ENCODE measurements around the gene MID1. TPM values are rescaled to one million over a fixed set of nuclear protein-coding genes. Genes with fewer than 3 reads are reported as not detected.

The MID1 gene
- total RNA-seq, 2 donors from 2014 or later: 8.0 to 9.6 TPM

DNA sequence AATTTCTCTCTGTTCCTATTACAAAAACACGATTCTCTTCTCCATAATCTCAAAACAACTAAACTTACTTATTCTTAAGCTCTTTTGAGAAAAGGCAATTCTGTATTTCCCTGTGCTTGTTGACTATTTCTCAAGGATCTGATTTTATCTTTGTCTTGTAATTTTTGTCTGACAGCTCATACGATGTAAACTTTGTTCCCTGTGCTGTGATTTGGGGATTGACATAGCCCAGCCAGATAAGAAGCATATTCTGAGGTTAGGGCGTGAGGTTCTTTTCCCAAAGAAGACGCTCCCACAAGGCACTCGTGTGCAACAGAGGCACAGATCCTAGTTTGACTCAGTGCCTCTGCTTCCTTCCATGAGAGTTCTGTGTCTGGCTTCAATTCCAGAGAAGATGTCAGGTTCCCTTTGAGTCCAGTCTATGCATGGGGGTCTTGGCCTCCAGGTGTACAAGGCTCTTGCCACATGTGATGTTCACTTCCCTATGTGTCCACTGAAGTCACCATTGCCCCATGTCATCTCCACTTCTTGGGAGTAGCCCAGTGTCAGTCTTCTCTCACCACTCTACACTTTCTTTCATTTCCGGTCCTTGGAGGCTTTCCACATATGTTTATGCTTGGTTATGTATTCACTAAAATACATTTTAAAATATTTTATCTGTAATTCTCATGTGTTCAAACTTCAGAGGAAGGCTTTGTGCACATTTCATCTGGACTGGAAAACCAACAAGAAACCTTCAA is 94.8 kb downstream of the MID1 start:
- no peaks in the 10 kb centered on the region for H3K27me3 ChIP-seq

GRCh38 chrX:10524578-10524977 is 95.8 kb downstream of the MID1 start:
- Histone ChIP-seq H3K4me3 (no peak overlapping the region), H3K9me3 (no peaks in the 10 kb centered on the region), H3K36me3 (no peaks in the 10 kb centered on the region), H3K27ac (no peak overlapping the region), H3K27me3 (no peaks in the 10 kb centered on the region), H3K4me1 (no peaks in the 10 kb centered on the region)
- no peak for TF ChIP-seq CTCF (IDR thresholded peaks at IDR 0.05)
- DNase-seq (ENCODE audit: low spot score): no peak

More for the DNA sequence above, 94.8 kb downstream of the MID1 start:
- Histone ChIP-seq H3K4me3 (no peak overlapping the region), H3K9me3 (no peaks in the 10 kb centered on the region), H3K4me1 (no peaks in the 10 kb centered on the region), H3K36me3 (no peaks in the 10 kb centered on the region), H3K27ac (no peak overlapping the region)
- no peak for TF ChIP-seq CTCF (IDR thresholded peaks at IDR 0.05)
- DNase-seq (ENCODE audit: low spot score): no peak

- Histone ChIP-seq H3K4me1 (no peaks in the 10 kb centered on the region), H3K27ac (no peak overlapping the region), H3K9me3 (no peaks in the 10 kb centered on the region), H3K27me3 (no peaks in the 10 kb centered on the region), H3K4me3 (no peak overlapping the region), H3K36me3 (no peaks in the 10 kb centered on the region)
- no peak for DNase-seq (ENCODE audit: low spot score)
- TF ChIP-seq CTCF (IDR thresholded peaks at IDR 0.05): no peak
Observed at GRCh38 chrX:10519761-10520160, 100.6 kb downstream of the MID1 start.

- H3K36me3 ChIP-seq: no peaks in the 10 kb centered on the region
- H3K4me1 ChIP-seq: no peaks in the 10 kb centered on the region
- TF ChIP-seq CTCF (IDR thresholded peaks at IDR 0.05): no peak
- H3K9me3 ChIP-seq: no peaks in the 10 kb centered on the region
- no peak overlapping the region for H3K4me3 ChIP-seq
- no peaks in the 10 kb centered on the region for H3K27me3 ChIP-seq
- no peak overlapping the region for H3K27ac ChIP-seq
- DNase-seq (ENCODE audit: low spot score): no peak
Observed at GRCh38 chrX:10519278-10519677, 101.1 kb downstream of the MID1 start.

- Histone ChIP-seq H3K27me3 (no peaks in the 10 kb centered on the region), H3K36me3 (no peaks in the 10 kb centered on the region), H3K27ac (peak overlapping the region in 1 of 2 donors; percentile 9), H3K4me1 (no peaks in the 10 kb centered on the region), H3K9me3 (no peaks in the 10 kb centered on the region), H3K4me3 (no peak overlapping the region)
- no peak for TF ChIP-seq CTCF (IDR thresholded peaks at IDR 0.05)
- DNase-seq (ENCODE audit: low spot score): no peak
Observed at GRCh38 chrX:10518073-10518472, 102.3 kb downstream of the MID1 start.
